HUES6 (cell line): Measurements from ENCODE around the gene NFIA.

Experiments
- H3K27ac ChIP-seq: 2 replicates; pipeline ENCODE4 v1.7.0; 2013; ENCODE audit warnings: low read depth, mild to moderate bottlenecking, low read length, inconsistent platforms
- H3K27me3 ChIP-seq: 2 replicates; pipeline ENCODE4 v1.6.1; 2013; ENCODE audit warnings: low read length; ENCODE audit not compliant: control insufficient read depth, insufficient read depth
- H3K36me3 ChIP-seq: 2 replicates; pipeline ENCODE4 v1.6.1; 2013; ENCODE audit warnings: low read length; ENCODE audit not compliant: control insufficient read depth, insufficient read depth
- H3K4me1 ChIP-seq: 2 replicates; pipeline ENCODE4 v1.6.1; 2013; ENCODE audit warnings: low read length; ENCODE audit not compliant: control insufficient read depth, insufficient read depth
- H3K4me3 ChIP-seq: 2 replicates; pipeline ENCODE4 v1.5.1; 2013; ENCODE audit warnings: low read depth, low read length
- H3K9ac ChIP-seq: one replicate; pipeline ENCODE4 v1.6.1; 2013; ENCODE audit warnings: mild to moderate bottlenecking, low read length
- H3K9me3 ChIP-seq: 2 replicates; pipeline ENCODE4 v1.6.1; 2013; ENCODE audit warnings: low read depth, low read length; ENCODE audit not compliant: control insufficient read depth, insufficient read depth

Gene NFIA

GRCh38 chr1:61087571-61087970, 5.2 kb downstream of the NFIA start:
- Histone ChIP-seq H3K36me3 (no peaks in the 10 kb centered on the region), H3K4me3 (no peak overlapping the region), H3K4me1 (peaks cover 5% of the 10 kb centered on the region), H3K27ac (no peak overlapping the region), H3K9me3 (no peaks in the 10 kb centered on the region), H3K27me3 (peaks cover 38% of the 10 kb centered on the region), H3K9ac (no peak overlapping the region)

GRCh38 chr1:61088163-61088974, 6.0 kb downstream of the NFIA start:
- Histone ChIP-seq H3K27me3 (peaks cover 31% of the 10 kb centered on the region), H3K9me3 (no peaks in the 10 kb centered on the region), H3K9ac (no peak overlapping the region), H3K4me1 (peaks cover 5% of the 10 kb centered on the region), H3K36me3 (no peaks in the 10 kb centered on the region), H3K4me3 (no peak overlapping the region), H3K27ac (no peak overlapping the region)

GRCh38 chr1:61089338-61089737, 7.0 kb downstream of the NFIA start:
- Histone ChIP-seq H3K36me3 (no peaks in the 10 kb centered on the region), H3K9me3 (no peaks in the 10 kb centered on the region), H3K27me3 (peaks cover 21% of the 10 kb centered on the region), H3K4me3 (no peak overlapping the region), H3K27ac (no peak overlapping the region), H3K9ac (no peak overlapping the region), H3K4me1 (peaks cover 5% of the 10 kb centered on the region)

- Histone ChIP-seq H3K9me3 (no peaks in the 10 kb centered on the region), H3K4me3 (no peak overlapping the region), H3K27me3 (peaks cover 17% of the 10 kb centered on the region), H3K4me1 (peaks cover 5% of the 10 kb centered on the region), H3K9ac (no peak overlapping the region), H3K36me3 (no peaks in the 10 kb centered on the region), H3K27ac (no peak overlapping the region)
Observed at GRCh38 chr1:61089741-61090140, 7.4 kb downstream of the NFIA start.

GRCh38 chr1:61090546-61091202, 8.3 kb downstream of the NFIA start:
- Histone ChIP-seq H3K27ac (no peak overlapping the region), H3K36me3 (no peaks in the 10 kb centered on the region), H3K9me3 (no peaks in the 10 kb centered on the region), H3K27me3 (peaks cover 8% of the 10 kb centered on the region), H3K9ac (no peak overlapping the region), H3K4me3 (no peak overlapping the region), H3K4me1 (peaks cover 5% of the 10 kb centered on the region)

GRCh38 chr1:61091455-61091854, 9.1 kb downstream of the NFIA start:
- Histone ChIP-seq H3K4me1 (peaks cover 5% of the 10 kb centered on the region), H3K27ac (no peak overlapping the region), H3K4me3 (no peak overlapping the region), H3K36me3 (no peaks in the 10 kb centered on the region), H3K9me3 (no peaks in the 10 kb centered on the region), H3K27me3 (no peaks in the 10 kb centered on the region; the same call in 1 of the 2 replicates), H3K9ac (no peak overlapping the region)

DNA sequence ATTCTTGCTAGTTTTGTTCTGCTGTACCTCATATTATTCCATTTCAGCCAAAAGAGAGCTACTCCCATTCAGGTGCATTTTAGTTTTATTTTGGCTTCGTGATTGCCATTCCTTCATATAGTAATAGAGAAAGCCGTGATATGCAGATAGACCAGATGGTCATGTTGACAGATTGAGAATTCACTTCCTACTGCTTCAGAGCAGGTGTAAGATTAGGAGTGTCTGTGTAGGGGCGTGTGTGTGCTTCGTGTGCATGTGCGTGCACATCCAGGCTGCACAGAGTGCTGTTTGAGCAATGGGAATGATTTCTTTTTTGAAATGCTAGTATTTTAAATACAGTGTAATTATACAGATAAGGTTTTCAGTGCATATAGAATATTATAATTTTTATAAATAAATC, 10.3 kb downstream of the NFIA start:
- Histone ChIP-seq H3K36me3 (no peaks in the 10 kb centered on the region), H3K4me1 (peaks cover 5% of the 10 kb centered on the region), H3K4me3 (no peak overlapping the region), H3K9me3 (no peaks in the 10 kb centered on the region), H3K27me3 (no peaks in the 10 kb centered on the region; the same call in 1 of the 2 replicates), H3K9ac (no peak overlapping the region), H3K27ac (no peak overlapping the region)

DNA sequence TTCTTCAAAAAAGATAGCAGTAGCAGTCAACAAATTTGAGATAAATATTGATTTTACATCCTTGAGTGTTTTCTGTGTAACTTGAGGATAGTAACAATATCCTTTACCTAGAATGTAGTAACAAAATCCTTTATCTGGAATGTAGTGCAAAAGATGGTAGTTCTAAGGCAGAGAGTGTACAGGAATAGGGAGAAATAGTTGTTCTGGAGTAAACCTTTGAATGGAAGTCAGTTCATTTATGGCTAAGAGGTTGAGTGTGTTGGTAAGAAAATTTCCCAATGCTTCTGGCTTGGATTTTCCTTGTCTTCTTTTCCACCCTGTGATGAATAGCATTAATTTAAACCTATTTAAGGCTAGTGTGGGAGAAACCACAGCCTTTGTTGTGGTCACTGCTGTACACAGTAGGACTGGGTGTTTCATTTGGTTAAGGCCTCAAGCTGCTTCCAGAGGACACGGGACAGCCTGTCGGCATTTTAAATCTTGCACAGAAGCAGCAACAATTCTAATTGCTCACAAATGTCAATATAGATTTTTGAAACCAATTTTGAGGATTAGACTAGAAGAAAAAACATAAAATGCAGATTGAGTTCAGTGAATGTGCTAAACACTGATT, 11.3 kb downstream of the NFIA start:
- H3K36me3 ChIP-seq = no peaks in the 10 kb centered on the region
- peaks cover 1% of the 10 kb centered on the region for H3K4me1 ChIP-seq
- no peak overlapping the region for H3K4me3 ChIP-seq

DNA sequence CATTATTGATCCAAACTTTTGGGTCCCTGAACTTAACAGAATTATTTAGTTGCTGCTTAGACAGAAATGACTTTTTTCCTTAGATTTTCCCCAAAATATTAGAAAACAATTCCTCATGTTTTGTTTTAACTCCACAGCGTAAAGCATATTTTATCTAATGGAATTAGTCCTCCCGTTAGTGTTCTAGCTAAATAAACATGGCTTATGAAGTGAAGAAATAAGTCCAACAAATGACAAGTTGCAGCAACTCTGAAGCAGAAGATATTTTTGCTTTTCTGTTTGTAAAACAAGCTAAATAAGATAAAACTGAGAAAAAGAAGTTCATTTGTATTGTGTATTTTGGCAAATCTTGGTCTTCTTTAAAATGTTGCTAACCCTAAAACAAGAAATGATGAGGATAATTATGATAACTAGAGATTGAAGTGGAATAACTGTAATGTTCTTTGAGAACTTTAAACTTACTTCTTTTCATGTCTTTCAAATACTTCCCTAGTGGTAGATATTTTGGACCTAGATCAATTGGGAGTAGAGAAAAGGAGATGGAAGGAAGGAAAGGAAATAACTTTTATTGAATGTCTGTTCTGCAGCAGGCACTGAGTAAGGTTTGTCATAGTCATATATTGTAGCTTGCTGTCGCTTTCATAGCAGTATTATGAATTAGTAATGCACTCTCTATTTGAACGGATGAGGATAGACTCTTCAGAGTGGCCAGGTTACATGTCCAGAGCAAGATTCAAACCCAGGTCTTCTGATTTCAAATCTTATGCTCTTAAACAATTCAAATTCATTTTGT, 12.5 kb downstream of the NFIA start:
- Histone ChIP-seq H3K9me3 (no peaks in the 10 kb centered on the region), H3K4me1 (no peaks in the 10 kb centered on the region), H3K4me3 (no peak overlapping the region), H3K27ac (no peak overlapping the region), H3K27me3 (no peaks in the 10 kb centered on the region; the same call in 1 of the 2 replicates), H3K9ac (no peak overlapping the region), H3K36me3 (no peaks in the 10 kb centered on the region)

More for the DNA sequence above, 11.3 kb downstream of the NFIA start:
- H3K9ac ChIP-seq = no peak overlapping the region
- H3K9me3 ChIP-seq = no peaks in the 10 kb centered on the region
- no peaks in the 10 kb centered on the region; the same call in 1 of the 2 replicates for H3K27me3 ChIP-seq
- H3K27ac ChIP-seq = no peak overlapping the region

DNA sequence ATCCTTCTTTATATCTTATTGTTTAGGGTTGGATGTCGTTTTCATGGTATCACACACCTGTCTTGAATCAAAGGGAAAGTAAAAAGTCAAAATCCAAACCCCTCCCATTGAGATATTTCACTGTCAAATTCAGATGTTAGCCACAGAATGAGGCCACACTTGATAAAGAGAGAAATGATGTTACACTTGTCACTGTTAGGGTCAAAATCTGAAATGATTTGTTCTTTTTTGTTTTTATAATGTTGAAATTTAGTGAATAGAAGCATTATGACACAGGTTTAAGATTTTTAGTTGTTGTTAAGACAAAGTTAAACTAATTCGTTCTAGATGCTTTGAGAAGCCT, 13.1 kb downstream of the NFIA start:
- Histone ChIP-seq H3K4me3 (no peak overlapping the region), H3K27ac (no peak overlapping the region), H3K27me3 (no peaks in the 10 kb centered on the region; the same call in 1 of the 2 replicates), H3K36me3 (no peaks in the 10 kb centered on the region), H3K4me1 (no peaks in the 10 kb centered on the region), H3K9ac (no peak overlapping the region), H3K9me3 (no peaks in the 10 kb centered on the region)
